ENCODE results near the gene SNX19. TPM values are rescaled to one million over a fixed set of nuclear protein-coding genes. Genes with fewer than 3 reads are reported as not detected.

Gene SNX19
- total RNA-seq, 1 experiment from 2014 or later: 79.3 TPM

DNA sequence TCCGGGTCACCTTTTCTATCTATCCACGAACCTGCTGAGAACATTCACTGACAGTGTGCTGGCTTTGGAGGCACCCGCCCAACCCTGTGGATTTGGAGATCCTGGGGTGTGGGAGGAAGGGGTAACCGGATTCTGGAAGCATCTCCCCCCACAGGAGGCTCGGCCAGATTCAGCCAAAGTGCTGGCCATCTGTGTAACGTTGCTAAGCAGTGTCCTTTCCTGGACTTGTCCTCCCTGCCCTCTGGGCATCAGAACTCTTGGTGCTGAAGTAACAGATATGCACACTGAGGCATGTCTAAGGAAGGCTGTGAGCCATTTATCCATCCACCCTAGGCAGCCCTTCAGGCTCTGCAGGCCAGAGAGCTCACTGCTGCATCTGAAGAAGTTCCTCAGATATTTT, 85.7 kb downstream of the SNX19 start:
- H3K27me3 ChIP-seq (ENCODE audit: control insufficient read depth, insufficient read depth, low read length): no peaks in the 10 kb centered on the region
- intact Hi-C loops (cut with micrococcal nuclease; ENCODE audit: unreplicated experiment): no loop called here
- no peaks in the 10 kb centered on the region for H3K36me3 ChIP-seq (ENCODE audit: control insufficient read depth, insufficient read depth, low read length)
- ChIA-PET POLR2A (no interaction called here), CTCF (interaction anchor here (0.5 to 0.6 kb wide), 2 partner anchors 13 to 446 kb away, joined by 4 to 5 read pairs; no protein-coding TSS in a partner anchor)
- ATAC-seq: no peak
- peaks cover 26% of the 10 kb centered on the region for H3K4me1 ChIP-seq (ENCODE audit: control insufficient read depth, insufficient read depth, low read length)
- in situ Hi-C loops (cut with HindIII; ENCODE audit: low pct_unique_long_range_greater_than_20kb, low sequenced_read_pairs): no loop called here
- DNase-seq (ENCODE audit: low read depth, low spot score): no peak
- no peaks in the 10 kb centered on the region for H3K9me3 ChIP-seq (ENCODE audit: control insufficient read depth, insufficient read depth, low read depth, low read length)
- peak overlapping the region; percentile 83 for H3K27ac ChIP-seq (ENCODE audit: low read length)
- TF ChIP-seq POLR2AphosphoS5 (IDR thresholded peaks at IDR 0.05; ENCODE audit: low read depth, low read length) (no peak), SIN3A (IDR thresholded peaks at IDR 0.05; ENCODE audit: borderline replicate concordance, insufficient read depth, low read depth, low read length) (no peak), TCF7L2 (IDR thresholded peaks at IDR 0.05; ENCODE audit: low read depth, low read length) (no peak)
- TF ChIP-seq, protein P1, sequence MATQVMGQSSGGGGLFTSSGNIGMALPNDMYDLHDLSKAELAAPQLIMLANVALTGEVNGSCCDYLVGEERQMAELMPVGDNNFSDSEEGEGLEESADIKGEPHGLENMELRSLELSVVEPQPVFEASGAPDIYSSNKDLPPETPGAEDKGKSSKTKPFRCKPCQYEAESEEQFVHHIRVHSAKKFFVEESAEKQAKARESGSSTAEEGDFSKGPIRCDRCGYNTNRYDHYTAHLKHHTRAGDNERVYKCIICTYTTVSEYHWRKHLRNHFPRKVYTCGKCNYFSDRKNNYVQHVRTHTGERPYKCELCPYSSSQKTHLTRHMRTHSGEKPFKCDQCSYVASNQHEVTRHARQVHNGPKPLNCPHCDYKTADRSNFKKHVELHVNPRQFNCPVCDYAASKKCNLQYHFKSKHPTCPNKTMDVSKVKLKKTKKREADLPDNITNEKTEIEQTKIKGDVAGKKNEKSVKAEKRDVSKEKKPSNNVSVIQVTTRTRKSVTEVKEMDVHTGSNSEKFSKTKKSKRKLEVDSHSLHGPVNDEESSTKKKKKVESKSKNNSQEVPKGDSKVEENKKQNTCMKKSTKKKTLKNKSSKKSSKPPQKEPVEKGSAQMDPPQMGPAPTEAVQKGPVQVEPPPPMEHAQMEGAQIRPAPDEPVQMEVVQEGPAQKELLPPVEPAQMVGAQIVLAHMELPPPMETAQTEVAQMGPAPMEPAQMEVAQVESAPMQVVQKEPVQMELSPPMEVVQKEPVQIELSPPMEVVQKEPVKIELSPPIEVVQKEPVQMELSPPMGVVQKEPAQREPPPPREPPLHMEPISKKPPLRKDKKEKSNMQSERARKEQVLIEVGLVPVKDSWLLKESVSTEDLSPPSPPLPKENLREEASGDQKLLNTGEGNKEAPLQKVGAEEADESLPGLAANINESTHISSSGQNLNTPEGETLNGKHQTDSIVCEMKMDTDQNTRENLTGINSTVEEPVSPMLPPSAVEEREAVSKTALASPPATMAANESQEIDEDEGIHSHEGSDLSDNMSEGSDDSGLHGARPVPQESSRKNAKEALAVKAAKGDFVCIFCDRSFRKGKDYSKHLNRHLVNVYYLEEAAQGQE (IDR thresholded peaks at IDR 0.05; ENCODE audit: insufficient read depth in 1 of 2, low read depth in 2 of 2, low read length in 1 of 2): no peak
- TF ChIP-seq, protein P2, sequence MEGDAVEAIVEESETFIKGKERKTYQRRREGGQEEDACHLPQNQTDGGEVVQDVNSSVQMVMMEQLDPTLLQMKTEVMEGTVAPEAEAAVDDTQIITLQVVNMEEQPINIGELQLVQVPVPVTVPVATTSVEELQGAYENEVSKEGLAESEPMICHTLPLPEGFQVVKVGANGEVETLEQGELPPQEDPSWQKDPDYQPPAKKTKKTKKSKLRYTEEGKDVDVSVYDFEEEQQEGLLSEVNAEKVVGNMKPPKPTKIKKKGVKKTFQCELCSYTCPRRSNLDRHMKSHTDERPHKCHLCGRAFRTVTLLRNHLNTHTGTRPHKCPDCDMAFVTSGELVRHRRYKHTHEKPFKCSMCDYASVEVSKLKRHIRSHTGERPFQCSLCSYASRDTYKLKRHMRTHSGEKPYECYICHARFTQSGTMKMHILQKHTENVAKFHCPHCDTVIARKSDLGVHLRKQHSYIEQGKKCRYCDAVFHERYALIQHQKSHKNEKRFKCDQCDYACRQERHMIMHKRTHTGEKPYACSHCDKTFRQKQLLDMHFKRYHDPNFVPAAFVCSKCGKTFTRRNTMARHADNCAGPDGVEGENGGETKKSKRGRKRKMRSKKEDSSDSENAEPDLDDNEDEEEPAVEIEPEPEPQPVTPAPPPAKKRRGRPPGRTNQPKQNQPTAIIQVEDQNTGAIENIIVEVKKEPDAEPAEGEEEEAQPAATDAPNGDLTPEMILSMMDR (IDR thresholded peaks at IDR 0.05): no peak
- no TSS peak for BruUV-seq (replicated peaks)
- no peak overlapping the region for H3K4me3 ChIP-seq (ENCODE audit: low read depth in 2 of 2, low read length in 2 of 2)

DNA sequence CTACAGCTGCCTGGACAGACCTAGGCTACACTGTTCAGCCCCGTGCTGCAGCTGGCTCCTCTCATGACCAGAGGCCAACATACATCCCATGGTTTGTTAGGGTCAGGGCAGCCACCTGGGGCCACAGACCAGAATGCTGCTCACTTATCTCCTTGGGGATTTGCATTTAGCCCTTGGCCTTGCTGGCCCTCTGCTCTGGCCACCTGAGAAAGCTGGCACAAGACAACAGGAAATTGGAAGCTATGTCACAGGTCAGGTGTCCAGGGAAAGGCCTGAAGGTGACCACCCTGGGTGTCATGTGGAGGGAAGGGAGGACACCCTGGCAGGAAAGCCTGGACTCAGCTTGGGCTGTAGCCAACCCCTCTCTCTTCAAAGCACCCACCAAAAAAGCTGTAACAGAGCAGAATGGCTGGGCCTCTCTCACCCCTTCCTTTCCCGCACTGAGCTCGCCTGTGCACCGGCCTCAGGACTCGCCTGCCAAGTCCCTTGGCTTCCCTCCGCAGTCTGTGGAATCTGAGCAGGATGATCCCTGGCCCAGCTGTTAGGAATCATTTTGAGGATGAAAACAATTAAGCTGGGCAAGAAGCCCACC, 86.3 kb downstream of the SNX19 start:
- TF ChIP-seq POLR2AphosphoS5 (IDR thresholded peaks at IDR 0.05; ENCODE audit: low read depth, low read length) (no peak), SIN3A (IDR thresholded peaks at IDR 0.05; ENCODE audit: borderline replicate concordance, insufficient read depth, low read depth, low read length) (no peak), TCF7L2 (IDR thresholded peaks at IDR 0.05; ENCODE audit: low read depth, low read length) (peak; percentile 74)
- TF ChIP-seq, protein P2 (IDR thresholded peaks at IDR 0.05): no peak
- TF ChIP-seq, protein P1 (IDR thresholded peaks at IDR 0.05; ENCODE audit: insufficient read depth in 1 of 2, low read depth in 2 of 2, low read length in 1 of 2): no peak
- in situ Hi-C loops (cut with HindIII; ENCODE audit: low pct_unique_long_range_greater_than_20kb, low sequenced_read_pairs): no loop called here
- Histone ChIP-seq H3K4me3 (ENCODE audit: low read depth in 2 of 2, low read length in 2 of 2) (no peak overlapping the region), H3K4me1 (ENCODE audit: control insufficient read depth, insufficient read depth, low read length) (peaks cover 26% of the 10 kb centered on the region), H3K27ac (ENCODE audit: low read length) (peak overlapping the region; percentile 83), H3K36me3 (ENCODE audit: control insufficient read depth, insufficient read depth, low read length) (no peaks in the 10 kb centered on the region), H3K27me3 (ENCODE audit: control insufficient read depth, insufficient read depth, low read length) (no peaks in the 10 kb centered on the region), H3K9me3 (ENCODE audit: control insufficient read depth, insufficient read depth, low read depth, low read length) (no peaks in the 10 kb centered on the region)
- ATAC-seq (no peak), DNase-seq (ENCODE audit: low read depth, low spot score) (no peak)
- intact Hi-C loops (cut with micrococcal nuclease; ENCODE audit: unreplicated experiment): loop anchor here (5.0 kb wide), 1 partner anchor 193 kb away; no protein-coding TSS in a partner anchor
- ChIA-PET CTCF (interaction anchor here (0.5 to 1.0 kb wide), 3 partner anchors 13 to 445 kb away, joined by 3 to 5 read pairs (median 4); no protein-coding TSS in a partner anchor), POLR2A (no interaction called here)
- no TSS peak for BruUV-seq (replicated peaks)

All from Panc1 (cell line).